ENCODE data around the gene FUT2.

Gene FUT2

DNA sequence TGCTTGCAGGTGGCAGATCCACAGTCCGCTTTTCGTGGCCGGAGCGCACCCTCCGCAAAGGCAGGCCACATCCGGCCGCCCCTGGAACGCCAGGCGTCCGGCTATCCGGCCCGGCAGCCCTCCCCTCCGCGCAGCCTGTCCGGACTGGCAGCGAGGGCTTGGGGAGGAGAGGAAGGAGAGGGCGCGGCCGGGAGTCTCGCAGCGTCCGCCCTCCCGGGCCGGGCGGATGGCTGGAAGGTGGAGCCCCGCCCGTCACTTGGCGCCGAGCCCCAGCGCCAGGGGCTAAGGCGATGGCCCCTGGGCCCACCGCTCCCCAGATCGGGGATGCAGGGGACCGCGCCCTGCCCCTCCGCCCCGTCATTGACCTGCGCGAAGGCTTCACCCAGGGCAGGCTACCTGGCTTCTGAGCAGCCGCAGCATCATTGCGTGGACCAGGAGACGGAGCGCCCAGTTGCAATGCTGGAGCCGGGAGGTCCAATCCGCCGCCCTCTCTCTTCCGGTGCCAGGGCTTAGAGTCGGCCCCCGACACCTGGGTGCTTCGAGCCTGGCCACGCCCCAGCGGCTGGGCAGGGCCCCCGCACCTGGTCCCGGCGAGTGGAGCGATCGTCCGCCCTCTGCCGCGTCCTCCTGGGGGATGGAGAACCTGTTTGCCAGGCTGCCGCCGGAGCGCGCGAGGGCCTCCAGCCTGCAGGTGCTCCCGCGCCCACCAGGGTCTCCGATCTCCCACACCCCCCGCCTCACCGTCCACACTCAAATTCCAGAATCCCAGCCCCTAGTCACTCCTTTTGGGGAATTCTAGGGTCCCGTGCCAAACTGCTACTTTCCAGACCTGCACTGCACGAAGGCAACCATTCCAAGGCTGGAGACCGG lies 57.0 kb downstream of the FUT2 start, which contains the start of gene FUT1:
TSS of gene FUT1 (minus strand) at position 146 of the 870 bp plus-strand sequence. CDS start 1,360 bp downstream, outside the sequence.
- DNase-seq = no peak

DNA sequence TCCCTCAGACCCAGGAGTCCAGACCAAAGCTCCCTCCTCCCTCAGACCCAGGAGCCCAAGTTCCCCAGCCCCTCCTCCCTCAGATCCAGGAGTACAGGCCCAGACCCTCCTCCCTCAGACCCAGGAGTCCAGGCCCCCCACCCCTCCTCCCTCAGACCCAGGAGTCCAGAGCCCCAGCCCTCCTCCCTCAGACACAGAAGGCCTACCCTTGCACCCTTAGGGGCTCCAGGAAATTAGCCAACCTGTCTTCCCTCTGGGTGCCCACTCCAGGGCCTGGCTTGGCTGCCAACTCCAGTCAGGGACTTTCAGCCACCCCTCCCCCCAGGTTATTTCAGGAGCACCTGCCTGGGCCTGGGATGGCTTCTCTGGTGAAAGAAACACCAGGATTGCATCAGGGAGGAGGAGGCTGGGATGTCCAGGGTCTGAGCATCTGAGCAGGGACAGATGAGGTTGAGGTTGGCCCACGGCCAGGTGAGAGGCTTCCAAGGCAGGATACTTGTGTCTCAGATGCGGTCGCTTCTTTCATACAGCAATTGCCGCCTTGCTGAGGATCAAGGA lies 59.4 kb downstream of the FUT2 start, which contains the start of gene FGF21:
TSS of gene FGF21 (plus strand) at position 441 of the 558 bp plus-strand sequence. CDS start 713 bp downstream, outside the sequence.
- no peak for DNase-seq
